HG02588 (cell line): ENCODE results near the gene DNTTIP2.
"Not testable (repeated sequence)": the region's sequence is repeated elsewhere in the genome, so short reads cannot be mapped to it uniquely, and the experiment has no call there.

ENCODE experiments used
- ATAC-seq: cut with Tn5 transposase; IDR thresholded peaks from one replicate; pipeline ENCODE4 v1.9.1; 2021; ENCODE audit warnings: mild to moderate bottlenecking, moderate library complexity; ENCODE audit not compliant: unreplicated experiment

Gene DNTTIP2

DNA sequence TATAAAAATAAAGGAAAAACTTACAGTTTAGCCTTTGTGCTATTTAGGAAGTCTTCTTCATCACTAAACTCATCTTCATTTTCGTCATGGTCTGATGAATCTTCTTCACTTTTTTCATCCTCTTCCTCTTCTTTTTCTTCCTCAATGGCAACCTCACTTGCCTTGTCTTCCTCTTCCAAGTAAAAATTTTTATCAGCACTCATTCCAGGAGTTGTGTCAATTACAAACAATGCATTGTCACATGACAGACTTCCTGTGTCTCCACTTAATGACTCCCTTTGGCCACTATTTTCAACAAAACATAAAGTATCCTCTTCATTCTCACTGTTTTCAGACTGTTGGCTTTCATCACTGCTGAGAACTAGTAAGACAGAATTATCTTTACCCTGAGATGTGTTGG, 2.8 kb downstream of the DNTTIP2 start:
- no peak for ATAC-seq

DNA sequence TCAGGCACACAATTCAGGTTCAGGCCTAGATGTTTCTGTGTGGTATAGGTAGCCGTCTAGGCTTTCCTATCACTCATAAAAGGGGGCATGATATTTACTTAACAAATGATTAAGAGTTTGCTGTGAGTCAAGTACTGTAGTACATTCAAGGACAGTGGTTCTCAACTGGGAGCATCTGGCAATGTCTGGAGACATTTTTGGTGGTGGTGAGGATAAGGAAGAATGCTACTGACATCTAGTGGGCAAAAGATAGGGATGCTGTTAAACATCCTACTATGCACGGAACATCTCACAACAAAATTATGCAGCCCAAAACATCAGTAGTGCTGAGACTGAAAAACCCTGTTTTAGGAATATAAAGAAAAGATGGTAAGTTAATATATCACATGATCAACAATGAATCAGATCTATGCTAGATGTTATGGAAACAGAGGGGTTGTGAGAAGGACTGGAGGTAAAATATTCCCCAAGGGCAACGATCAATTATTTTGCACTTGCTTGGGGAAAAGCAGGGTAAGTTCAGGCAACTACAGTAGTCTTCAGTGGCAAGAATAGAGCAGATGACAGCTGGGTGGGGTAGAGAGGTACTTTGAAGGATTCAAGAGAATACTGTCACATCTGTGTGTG, 4.9 kb downstream of the DNTTIP2 start:
- ATAC-seq: no peak

DNA sequence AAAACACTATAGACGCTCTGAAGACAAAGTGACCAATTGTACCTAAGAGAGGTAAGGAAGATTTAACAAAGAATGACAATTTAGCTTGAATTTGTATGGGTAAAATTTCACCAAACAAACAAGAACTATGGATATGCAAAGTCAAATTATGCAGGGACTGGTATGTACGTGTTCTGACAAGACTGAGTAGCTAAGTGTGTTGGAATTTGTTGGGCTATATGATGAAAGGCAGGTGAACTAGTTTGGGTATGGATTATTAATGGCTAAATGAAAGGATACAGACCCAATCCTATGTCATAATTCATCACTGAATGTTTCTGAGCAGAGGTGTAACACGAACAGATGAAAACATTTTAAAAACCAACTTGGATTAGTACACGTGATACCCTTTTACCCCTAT, 7.6 kb downstream of the DNTTIP2 start:
- no peak for ATAC-seq

DNA sequence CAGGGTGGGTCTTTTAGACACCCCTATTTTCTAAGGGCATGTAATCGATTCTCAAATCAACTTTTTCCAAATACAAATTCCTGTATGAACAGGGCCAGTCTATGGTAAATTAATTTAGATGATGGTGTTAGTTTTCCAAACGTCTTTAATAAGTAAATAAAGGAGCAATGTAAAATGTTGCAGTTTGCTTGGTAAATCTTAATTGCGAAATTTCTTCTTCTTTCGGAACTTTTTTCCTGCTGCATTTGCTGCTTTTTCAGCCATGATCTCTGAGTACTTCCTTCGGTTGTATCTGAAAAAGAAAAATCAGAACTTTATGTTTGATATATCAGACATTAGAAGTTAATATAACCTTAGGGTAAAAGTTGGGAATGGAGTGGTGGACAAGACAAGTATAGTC, 9.4 kb downstream of the DNTTIP2 start:
- no peak for ATAC-seq

DNA sequence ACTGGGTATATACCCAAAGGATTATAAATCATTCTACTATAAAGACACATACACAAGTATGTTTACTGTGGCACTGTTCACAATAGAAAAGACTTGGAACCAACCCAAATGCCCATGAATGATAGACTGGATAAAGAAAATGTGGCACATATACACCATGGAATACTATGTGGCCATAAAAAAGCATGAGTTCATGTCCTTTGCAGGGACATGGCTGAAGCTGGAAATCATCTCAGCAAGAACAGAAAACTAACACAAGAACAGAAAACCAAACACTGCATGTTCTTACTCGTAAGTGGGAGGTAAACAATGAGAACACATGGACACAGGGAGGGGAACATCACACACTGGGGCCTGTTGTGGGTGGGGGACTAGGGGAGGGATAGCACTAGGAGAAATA, 10.5 kb downstream of the DNTTIP2 start:
- ATAC-seq: not testable (repeated sequence)

DNA sequence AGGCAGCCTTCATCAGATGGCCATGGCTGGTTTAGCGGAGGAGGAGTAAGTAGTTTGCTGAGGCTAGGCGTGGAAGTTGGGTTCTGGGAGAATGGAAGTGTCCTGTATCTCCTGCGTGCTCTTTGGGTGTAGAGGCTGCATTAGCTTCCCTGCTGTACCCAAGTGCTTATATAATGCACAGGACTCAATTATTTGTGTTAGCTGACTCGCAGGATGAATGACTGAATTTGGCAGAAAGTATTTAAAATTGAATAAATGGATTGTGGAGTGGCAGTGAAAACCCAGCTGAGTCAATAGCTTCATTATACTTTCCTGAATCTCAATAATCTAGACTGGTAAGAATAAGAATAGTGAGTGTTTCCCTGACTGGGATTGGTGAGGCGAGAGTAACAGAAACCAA, 13.8 kb downstream of the DNTTIP2 start:
- ATAC-seq: no peak

DNA sequence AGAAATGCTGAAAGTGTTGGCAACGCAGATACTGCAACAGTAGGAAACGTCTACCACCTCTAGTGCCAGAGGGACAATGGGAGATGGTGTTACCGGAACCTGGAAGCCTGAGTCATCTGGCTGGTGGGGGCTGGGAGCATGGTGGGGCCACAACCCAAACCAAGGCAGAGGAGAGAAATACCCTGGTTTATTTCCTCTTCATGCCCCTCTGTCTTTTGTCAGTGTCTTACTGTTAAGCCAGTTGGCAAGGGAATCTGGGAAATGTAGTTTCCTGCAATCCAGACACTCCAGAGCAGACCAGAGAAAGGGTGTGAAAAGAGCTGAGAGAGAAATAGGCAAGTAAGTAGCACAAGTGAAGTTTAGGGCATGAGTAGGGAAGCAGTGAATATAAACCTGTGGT, 14.8 kb downstream of the DNTTIP2 start:
- ATAC-seq: no peak

DNA sequence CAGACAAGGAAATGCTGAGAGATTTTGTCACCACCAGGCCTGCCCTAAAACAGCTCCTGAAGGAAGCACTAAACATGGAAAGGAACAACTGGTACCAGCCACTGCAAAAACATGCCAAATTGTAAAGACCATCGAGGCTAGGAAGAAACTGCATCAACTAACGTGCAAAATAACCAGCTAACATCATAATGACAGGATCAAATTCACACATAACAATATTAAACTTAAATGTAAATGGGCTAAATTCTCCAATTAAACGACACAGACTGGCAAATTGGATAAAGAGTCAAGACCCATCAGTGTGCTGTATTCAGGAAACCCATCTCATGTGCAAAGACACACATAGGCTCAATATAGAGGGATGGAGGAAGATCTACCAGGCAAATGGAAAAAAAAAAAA, 21.4 kb downstream of the DNTTIP2 start:
- ATAC-seq: not testable (repeated sequence)

DNA sequence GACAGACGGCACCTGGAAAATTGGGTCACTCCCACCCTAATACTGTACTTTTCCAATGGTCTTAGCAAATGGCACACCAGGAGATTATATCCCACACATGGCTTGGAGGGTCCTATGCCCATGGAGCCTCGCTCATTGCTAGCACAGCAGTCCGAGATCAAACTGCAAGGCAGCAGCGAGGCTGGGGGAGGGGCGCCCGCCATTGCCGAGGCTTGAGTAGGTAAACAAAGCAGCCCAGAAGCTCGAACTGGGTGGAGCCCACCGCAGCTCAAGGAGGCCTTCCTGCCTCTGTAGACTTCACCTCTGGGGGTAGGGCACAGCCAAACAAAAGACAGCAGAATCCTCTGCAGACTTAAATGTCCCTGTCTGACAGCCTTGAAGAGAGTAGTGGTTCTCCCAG, 23.0 kb downstream of the DNTTIP2 start:
- not testable (repeated sequence) for ATAC-seq

DNA sequence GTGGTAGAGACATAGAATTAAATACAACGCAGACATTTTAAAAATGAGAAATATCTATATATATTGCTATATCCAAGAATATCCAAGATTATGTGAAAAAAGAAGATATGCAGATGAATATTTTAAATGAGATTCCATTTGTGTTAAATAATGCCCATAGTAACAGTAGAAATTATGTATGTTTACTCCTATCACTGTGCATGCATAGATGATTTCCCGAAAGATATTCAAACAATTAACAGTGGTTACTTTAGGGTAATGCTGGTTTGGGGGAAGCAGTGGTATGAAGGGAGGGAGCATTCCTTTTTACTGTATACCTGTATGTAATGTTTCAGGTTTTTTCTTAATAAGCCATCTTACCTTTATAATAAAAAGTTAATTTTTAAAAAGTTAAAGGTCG, 25.1 kb downstream of the DNTTIP2 start:
- no peak for ATAC-seq

DNA sequence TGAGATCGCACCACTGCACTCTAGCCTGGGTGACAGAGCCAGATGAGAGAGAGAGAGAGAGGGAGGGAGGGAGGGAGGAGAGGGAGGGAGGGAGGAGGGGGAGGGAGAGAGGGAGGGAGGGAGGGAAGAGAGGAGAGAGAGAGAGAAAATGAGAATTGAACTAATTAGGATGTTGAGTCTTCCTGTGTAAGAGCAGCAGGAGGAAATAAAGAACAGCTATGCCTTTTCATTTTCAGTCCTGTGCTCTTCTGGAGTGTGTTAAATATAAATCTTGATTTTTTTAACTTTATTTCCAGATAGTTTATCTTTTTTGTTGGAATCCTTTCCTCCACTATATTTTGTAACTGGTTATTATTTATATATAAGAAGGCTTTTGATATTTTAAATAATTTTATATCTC, 27.1 kb downstream of the DNTTIP2 start:
- ATAC-seq: no peak

DNA sequence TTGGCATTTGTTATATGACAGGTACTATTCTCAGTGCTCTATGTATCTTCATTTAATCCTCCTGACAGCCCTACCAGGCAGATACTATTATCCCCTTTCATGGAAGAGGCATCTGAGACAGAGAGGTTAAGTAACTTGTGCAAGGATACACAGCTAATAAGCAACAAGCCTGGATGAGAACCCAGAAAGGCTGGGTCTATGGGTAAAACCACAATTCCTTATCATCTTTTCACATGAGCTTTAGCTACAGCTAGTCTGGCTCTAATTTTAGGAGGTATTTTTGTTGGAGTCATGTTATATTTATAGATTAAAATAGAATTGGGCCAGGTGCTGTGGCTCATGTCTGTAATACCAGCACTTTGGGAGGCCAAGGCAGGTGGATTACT, 27.7 kb downstream of the DNTTIP2 start:
- no peak for ATAC-seq

DNA sequence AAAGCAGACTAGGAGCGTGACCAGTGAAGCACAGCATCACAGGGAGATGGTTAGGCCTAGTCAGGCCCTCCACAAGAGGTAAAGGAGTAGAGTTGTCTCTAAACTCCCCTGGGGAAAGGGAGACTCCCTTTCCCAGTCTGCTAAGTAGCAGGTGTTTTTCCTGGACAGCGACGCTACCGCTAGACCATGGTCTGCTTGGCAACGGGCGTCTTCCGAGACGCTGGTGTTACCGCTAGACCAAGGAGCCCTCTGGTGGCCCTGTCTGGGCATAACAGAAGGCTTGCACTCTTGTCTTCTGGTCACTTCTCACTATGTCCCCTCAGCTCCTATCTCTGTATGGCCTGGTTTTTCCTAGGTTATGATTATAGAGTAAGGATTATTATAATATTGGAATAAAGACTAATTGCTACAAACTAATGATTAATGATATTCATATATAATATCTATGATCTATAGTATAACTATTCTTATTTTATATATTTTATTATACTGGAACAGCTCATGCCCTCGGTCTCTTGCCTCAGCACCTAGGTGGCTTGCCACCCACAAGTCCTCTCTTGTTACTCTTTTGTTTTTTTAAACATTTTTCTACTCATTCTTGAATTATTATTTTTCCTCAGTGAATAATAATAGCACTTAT, 28.2 kb downstream of the DNTTIP2 start:
- not testable (repeated sequence) for ATAC-seq

DNA sequence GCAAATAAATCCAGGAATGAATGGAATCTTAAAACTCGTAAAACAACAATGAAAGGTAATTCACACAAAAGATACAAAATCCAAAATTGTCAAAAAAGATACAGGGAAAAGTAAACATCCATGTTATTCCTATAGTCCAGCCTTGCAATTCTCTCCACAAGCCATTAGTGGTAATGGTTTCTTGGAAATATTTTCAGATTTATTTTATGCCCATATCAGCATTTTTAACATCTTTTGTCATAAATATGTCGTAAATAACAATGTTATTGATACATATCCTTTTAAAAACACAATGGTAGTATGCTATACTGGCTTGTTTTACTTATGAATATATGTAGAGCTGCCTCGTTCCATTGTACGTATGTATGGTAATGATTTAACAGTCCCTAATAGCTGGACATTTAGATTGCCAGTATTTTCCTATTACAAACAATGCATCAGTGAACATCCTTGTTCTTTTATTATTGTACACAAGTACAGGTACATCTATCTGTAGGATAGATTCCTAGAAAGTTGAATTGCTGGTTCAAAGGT, 30.6 kb downstream of the DNTTIP2 start:
- no peak for ATAC-seq

DNA sequence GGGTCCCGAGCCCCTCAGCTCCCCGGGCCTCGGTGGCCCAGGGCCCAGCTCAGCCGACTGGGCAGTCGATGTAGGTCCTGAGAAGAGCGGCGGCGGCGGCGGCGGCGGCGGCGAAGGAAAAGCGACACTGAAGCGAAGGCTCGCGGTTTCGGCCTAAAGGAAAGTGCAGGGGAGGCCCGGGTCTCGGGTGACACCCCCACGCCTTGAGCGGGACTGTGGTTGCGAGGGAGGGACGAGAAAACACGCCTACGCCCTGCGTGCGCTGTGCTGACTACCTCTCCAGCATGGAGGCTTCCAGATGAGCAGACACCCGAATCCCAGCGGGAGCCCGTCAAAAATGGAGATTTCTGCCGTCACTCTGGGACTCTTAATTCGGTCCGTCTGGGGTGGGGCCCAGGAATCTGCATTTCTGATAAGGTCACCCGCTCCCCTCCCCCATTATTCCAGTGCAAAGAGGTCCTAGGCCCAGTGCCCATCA, 31.2 kb downstream of the DNTTIP2 start:
- ATAC-seq: peak; percentile 28

DNA sequence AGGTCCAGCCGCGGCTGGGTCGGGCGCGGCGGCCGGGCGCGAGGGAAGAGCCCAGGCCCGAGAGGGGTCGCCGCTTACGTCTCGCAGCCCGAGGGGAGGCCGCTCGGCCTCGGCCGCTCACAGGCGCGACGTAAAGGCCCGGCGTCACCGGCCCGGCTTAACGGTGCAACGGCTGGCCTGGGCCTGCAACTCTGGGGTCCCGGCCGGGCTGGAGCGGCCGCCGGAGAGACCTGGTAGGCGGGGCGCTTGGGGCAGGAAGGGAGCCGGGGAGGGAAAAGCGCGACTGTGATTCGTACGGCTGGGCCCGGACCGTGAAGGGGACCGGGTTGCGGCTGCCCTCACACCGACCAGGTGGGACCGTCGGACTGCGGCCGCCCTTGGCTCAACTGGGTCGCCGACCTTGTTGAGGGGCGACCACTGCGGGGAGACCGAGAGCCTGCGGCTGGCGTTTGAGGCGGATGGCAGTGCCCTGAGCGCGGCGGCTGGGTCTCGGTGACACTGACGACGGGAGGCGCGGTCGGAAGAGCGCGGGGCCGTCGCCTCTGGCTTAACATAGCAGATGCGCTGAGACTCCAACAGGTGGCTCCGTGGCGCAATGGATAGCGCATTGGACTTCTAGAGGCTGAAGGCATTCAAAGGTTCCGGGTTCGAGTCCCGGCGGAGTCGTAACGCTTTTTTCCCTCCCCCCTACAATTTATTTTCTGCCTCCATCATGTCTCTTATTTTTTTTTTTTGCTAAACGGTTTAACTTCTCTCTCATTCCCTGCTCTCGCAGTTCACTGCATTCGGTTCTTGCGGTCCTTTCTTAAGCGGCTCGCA, 31.8 kb downstream of the DNTTIP2 start:
- ATAC-seq: peak; percentile 65

DNA sequence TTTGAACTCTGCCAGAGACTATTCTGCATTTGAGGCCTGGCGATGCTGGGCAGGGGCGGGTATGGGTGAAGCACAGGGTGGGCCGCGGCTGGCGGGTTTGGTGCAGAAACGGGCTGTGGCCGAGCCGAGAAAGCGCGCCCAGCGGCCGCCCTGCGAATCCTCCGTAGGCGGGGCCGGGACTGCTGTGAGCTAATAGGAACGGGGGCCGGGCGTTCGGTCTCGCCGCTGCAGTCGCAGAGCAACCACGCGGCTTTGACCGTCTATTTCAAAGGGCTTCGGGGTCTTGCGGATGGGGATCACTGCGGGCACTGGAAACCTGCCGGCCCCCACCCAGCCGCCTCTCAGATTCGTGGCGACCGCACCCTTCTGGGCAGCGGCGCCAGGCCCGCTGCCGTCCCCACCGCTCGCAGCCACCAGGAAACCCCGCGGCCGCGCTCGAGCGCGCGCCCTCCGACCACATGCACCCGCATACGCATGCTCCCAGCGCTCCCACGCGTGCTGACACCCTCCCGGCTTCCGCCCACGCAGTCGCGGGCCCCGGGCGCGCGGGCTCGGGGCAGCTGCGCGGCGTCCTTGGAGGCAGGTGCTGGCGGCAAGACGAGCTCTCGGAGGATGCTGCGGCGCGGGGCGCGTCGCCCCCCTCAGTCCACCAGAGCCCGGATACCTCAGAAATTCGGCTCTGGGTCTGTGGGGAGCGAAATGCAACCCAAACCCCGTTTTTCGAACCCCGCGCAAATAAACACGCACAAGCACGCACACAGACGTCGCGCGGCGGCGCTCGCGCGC, 32.6 kb downstream of the DNTTIP2 start:
- peak; percentile 46 for ATAC-seq

DNA sequence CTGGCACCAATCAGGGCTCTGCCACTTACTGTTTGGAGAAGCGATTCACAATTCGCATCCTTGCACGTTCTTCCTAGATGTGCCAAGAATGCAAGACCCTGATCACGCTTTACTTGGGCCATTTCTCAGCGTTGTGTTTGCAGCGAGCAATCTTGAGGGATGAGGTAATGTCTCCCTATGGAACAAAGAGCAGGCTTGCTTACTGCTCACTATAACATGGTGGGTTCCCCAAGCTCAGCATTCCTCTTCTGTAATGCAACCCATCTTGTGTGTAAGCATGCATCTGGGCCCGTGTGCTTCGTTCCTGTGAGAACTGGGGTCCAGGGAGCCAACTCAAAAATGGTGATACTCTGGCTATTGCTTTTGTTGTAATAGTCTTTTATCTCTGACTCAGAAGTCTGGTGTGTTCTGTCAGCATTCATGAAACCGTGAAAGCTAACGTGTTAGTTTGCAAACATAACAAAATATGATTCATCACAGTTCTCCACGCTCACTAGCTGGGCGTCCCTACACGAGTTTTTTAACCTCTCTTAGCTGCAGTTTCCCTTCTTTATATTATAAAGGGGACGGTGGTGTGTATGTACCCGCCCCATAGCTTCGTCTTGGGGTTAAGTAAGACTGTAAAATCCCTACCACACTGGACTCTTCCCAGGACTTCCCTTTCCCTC, 33.3 kb downstream of the DNTTIP2 start:
- peak; percentile 2 for ATAC-seq

DNA sequence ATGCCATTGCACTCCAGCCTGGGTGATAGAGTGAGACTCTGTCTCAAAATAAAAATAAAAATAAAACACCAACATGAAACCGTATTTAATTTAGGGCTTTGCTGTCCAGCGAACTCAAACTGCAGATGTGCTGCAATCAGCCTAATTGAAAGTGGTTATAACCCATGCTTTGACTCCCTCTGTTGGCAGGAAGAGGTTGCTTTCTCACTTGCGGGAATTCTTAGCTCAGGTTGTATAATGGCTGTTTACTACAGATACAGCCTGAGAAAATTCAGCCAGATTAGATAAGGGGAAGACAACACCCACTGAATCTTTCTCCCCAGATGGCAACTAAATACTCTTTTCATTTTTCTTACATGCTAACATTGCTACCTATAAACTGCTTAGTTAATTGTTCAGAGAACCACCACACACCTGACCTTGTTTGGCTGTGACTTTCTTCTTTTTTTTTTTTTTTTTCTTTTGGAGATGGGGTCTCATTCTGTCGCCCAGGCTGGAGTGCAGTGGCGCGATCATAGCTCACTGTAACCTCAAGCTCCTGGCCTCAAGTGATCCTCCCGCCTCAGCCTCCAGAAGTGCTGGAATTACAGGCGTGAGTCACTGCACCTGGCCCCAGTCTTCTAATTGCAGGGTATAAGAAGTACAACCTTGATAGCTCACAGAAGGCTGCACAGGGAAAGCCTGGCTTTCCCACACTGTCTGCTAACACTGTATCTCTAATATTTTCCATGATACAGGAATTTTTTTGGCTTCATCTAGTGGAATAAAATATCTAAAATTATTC, 34.6 kb downstream of the DNTTIP2 start:
- no peak for ATAC-seq
